A549 (cell line): ENCODE measurements around the gene GMDS.

Experiments
- BCL3 ChIP-seq: fragments of >200 bp; sonication (Bioruptor Twin); formaldehyde crosslinking; IDR thresholded peaks from 3 replicates; pipeline ENCODE4 v1.6.1; 2016
- CEBPB ChIP-seq, 2 experiments: fragments of >200 bp in 1 of 2; sonication (Bioruptor Twin) in 1 of 2; formaldehyde crosslinking in 1 of 2; IDR thresholded peaks; 2 replicates each; pipeline ENCODE4 v1.6.1; 2012 to 2016
- CHD4 ChIP-seq: fragments of 200-600 bp; sonication (generic); IDR thresholded peaks from 2 replicates; pipeline ENCODE4 v1.6.1; 2016; ENCODE audit warnings: antibody characterized with exemption, mild to moderate bottlenecking, borderline replicate concordance
- CTCF ChIP-seq: fragments of >200 bp; sonication (Bioruptor Twin); formaldehyde crosslinking; IDR thresholded peaks from 3 replicates; pipeline ENCODE4 v1.5.1; 2016
- ELK1 ChIP-seq: fragments of 150-350 bp; IDR thresholded peaks from 2 replicates; pipeline ENCODE4 v1.6.1; 2014; ENCODE audit warnings: low read depth, mild to moderate bottlenecking, low read length
- EP300 ChIP-seq, 2 experiments: fragments of >200 bp; sonication (Bioruptor Twin); formaldehyde crosslinking; IDR thresholded peaks; 2 replicates in 1 of 2; 3 replicates in 1 of 2; pipeline ENCODE4 v1.6.1; 2016 to 2017
- HMGXB4 ChIP-seq: fragments of 250-450 bp; sonication (Bioruptor Pico); IDR thresholded peaks from 2 replicates; pipeline ENCODE4 v1.5.0; 2021; ENCODE audit warnings: mild to moderate bottlenecking, moderate library complexity, borderline replicate concordance
- PBX3 ChIP-seq: IDR thresholded peaks from 2 replicates; pipeline ENCODE4 v1.6.1; 2012
- POLR2A ChIP-seq: IDR thresholded peaks from 2 replicates; pipeline ENCODE4 v1.6.1; 2012; ENCODE audit warnings: mild to moderate bottlenecking, low read length
- REST ChIP-seq: fragments of 200-600 bp; sonication (generic); IDR thresholded peaks from 2 replicates; pipeline ENCODE4 v1.6.1; 2016; ENCODE audit warnings: antibody characterized with exemption, mild to moderate bottlenecking, moderate library complexity
- SREBF2 ChIP-seq: fragments of 450-650 bp; IDR thresholded peaks from 2 replicates; pipeline ENCODE4 v1.6.1; 2014; ENCODE audit warnings: mild to moderate bottlenecking, moderate library complexity

- TF ChIP-seq ELK1 (no peak), CTCF (no peak), POLR2A (no peak), HMGXB4 (CRISPR knock-in tag) (no peak), BCL3 (no peak), CHD4 (no peak), EP300 (IDR thresholded peaks at IDR 0.05) (no peak), CEBPB (IDR thresholded peaks at IDR 0.05) (no peak), REST (no peak), SREBF2 (no peak), PBX3 (no peak)
Measured at GRCh38 chr6:2183246-2183645, 62.2 kb downstream of the GMDS start.
